ENCODE measurements around the gene SETBP1. TPM values are rescaled to one million over a fixed set of nuclear protein-coding genes. Genes with fewer than 3 reads are reported as not detected.

SETBP1 gene
- total RNA-seq, 1 experiment from 2014 or later: 4.0 TPM

GRCh38 chr18:44840058-44840790, 159.5 kb downstream of the SETBP1 start:
- Mint-ChIP-seq H3K27ac (ENCODE audit: unreplicated experiment) (no peak overlapping the region), H3K27me3 (ENCODE audit: insufficient read depth, unreplicated experiment) (no peaks in the 10 kb centered on the region), H3K4me1 (ENCODE audit: low read depth, unreplicated experiment) (peaks cover 14% of the 10 kb centered on the region), H3K9me3 (ENCODE audit: unreplicated experiment) (no peaks in the 10 kb centered on the region), H3K36me3 (ENCODE audit: insufficient read depth, unreplicated experiment) (no peaks in the 10 kb centered on the region), H3K4me3 (ENCODE audit: unreplicated experiment) (no peak overlapping the region)
- TF ChIP-seq, protein P1, sequence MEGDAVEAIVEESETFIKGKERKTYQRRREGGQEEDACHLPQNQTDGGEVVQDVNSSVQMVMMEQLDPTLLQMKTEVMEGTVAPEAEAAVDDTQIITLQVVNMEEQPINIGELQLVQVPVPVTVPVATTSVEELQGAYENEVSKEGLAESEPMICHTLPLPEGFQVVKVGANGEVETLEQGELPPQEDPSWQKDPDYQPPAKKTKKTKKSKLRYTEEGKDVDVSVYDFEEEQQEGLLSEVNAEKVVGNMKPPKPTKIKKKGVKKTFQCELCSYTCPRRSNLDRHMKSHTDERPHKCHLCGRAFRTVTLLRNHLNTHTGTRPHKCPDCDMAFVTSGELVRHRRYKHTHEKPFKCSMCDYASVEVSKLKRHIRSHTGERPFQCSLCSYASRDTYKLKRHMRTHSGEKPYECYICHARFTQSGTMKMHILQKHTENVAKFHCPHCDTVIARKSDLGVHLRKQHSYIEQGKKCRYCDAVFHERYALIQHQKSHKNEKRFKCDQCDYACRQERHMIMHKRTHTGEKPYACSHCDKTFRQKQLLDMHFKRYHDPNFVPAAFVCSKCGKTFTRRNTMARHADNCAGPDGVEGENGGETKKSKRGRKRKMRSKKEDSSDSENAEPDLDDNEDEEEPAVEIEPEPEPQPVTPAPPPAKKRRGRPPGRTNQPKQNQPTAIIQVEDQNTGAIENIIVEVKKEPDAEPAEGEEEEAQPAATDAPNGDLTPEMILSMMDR (IDR thresholded peaks at IDR 0.05; ENCODE audit: insufficient read depth in 1 of 2, low read depth in 1 of 2, low read length in 1 of 2, severe bottlenecking in 1 of 2, unreplicated experiment in 1 of 2): no peak
- Histone ChIP-seq H3K27me3 (replicated peaks; ENCODE audit: control insufficient read depth, insufficient read depth, low read length) (no peaks in the 10 kb centered on the region), H3K36me3 (ENCODE audit: control insufficient read depth, insufficient read depth, low read length) (no peaks in the 10 kb centered on the region), H3K4me1 (no peaks in the 10 kb centered on the region), H3K4me3 (ENCODE audit: low read depth, low read length) (no peak overlapping the region), H3K9me3 (no peaks in the 10 kb centered on the region)
- ChIA-PET POLR2A (no interaction called here), CTCF (no interaction called here)
- intact Hi-C loops (cut with micrococcal nuclease; ENCODE audit: unreplicated experiment): no loop called here
- DNase-seq: no peak
- no TSS peak for BruUV-seq (replicated peaks)

DNA sequence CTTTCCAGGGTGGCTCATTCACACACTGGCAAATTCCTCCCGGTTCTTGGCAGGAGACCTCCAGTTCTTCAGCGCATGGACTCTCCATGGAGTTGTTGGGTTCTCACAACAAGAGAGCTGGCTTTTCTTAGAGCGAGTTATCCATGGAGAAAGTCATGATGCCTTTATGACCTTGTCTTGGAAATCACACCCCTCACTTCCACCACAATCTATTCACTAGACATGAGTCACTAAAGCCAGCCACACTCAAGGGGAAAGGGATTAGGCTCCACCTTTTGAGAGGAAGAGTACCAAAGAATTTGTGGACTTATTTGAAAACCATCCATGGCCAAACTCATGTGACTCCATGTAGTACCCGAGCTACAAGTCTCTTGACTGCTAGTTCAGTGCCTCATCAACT, 160.5 kb downstream of the SETBP1 start:
- intact Hi-C loops (cut with micrococcal nuclease; ENCODE audit: unreplicated experiment): no loop called here
- Histone ChIP-seq H3K4me3 (ENCODE audit: low read depth, low read length) (no peak overlapping the region), H3K27me3 (replicated peaks; ENCODE audit: control insufficient read depth, insufficient read depth, low read length) (no peaks in the 10 kb centered on the region), H3K4me1 (no peaks in the 10 kb centered on the region), H3K36me3 (ENCODE audit: control insufficient read depth, insufficient read depth, low read length) (no peaks in the 10 kb centered on the region), H3K9me3 (no peaks in the 10 kb centered on the region)
- no peak for DNase-seq
- Mint-ChIP-seq H3K9me3 (ENCODE audit: unreplicated experiment) (no peaks in the 10 kb centered on the region), H3K4me3 (ENCODE audit: unreplicated experiment) (no peak overlapping the region), H3K4me1 (ENCODE audit: low read depth, unreplicated experiment) (peaks cover 14% of the 10 kb centered on the region), H3K27me3 (ENCODE audit: insufficient read depth, unreplicated experiment) (no peaks in the 10 kb centered on the region), H3K27ac (ENCODE audit: unreplicated experiment) (no peak overlapping the region), H3K36me3 (ENCODE audit: insufficient read depth, unreplicated experiment) (no peaks in the 10 kb centered on the region)
- BruUV-seq (replicated peaks): no TSS peak
- ChIA-PET POLR2A (no interaction called here), CTCF (no interaction called here)
- TF ChIP-seq, protein P1 (IDR thresholded peaks at IDR 0.05; ENCODE audit: insufficient read depth in 1 of 2, low read depth in 1 of 2, low read length in 1 of 2, severe bottlenecking in 1 of 2, unreplicated experiment in 1 of 2): no peak

DNA sequence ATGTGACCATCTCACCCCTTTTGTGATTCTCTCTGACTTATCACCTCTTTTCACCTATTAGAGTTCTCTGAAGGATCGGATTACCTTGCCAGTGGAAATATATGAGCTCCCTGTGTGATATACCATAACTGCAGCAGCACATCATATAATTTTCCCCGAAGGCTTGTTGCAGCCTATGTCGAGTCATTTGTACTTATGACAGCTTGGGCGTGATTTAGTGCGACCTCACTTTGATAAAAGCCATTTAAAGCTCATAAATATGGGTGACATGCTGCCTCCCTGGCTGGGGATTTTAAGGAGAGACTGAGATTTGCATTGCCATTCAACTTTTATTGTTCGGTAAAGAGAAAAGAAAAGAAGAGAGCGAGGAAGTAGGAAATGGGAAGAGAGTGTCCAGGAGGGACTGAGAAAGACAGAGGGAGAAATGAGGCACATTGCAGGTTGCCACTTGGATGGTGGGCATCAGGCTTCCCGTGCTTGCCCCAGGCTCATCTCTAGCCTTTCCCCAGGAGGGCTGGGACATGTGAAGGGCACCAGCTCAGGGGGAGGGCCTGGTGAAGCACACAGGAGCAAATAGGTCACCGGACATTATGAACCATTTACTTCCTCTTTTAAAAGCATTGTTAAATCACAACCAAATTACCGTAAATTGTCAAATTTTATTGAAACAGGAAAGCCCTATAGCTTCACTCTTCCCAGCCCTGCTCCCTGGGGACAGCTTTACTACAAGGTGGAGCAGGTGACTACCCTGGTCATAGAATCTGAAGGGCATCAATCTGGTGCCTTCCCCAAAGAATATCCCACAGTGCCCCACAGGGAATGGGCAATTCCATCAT, 161.3 kb downstream of the SETBP1 start:
- Histone ChIP-seq H3K4me1 (no peaks in the 10 kb centered on the region), H3K4me3 (ENCODE audit: low read depth, low read length) (no peak overlapping the region), H3K9me3 (no peaks in the 10 kb centered on the region), H3K27me3 (replicated peaks; ENCODE audit: control insufficient read depth, insufficient read depth, low read length) (no peaks in the 10 kb centered on the region), H3K36me3 (ENCODE audit: control insufficient read depth, insufficient read depth, low read length) (no peaks in the 10 kb centered on the region)
- POLR2A ChIA-PET: no interaction called here
- Mint-ChIP-seq H3K27ac (ENCODE audit: unreplicated experiment) (no peak overlapping the region), H3K4me3 (ENCODE audit: unreplicated experiment) (no peak overlapping the region), H3K9me3 (ENCODE audit: unreplicated experiment) (no peaks in the 10 kb centered on the region), H3K27me3 (ENCODE audit: insufficient read depth, unreplicated experiment) (no peaks in the 10 kb centered on the region), H3K4me1 (ENCODE audit: low read depth, unreplicated experiment) (peaks cover 14% of the 10 kb centered on the region), H3K36me3 (ENCODE audit: insufficient read depth, unreplicated experiment) (no peaks in the 10 kb centered on the region)
- intact Hi-C loops (cut with micrococcal nuclease; ENCODE audit: unreplicated experiment): no loop called here
- no peak for DNase-seq
- BruUV-seq (replicated peaks): no TSS peak
- TF ChIP-seq, protein P1 (IDR thresholded peaks at IDR 0.05; ENCODE audit: insufficient read depth in 1 of 2, low read depth in 1 of 2, low read length in 1 of 2, severe bottlenecking in 1 of 2, unreplicated experiment in 1 of 2): no peak
- CTCF ChIA-PET: no interaction called here
